ENCODE results near the gene NAXE. TPM values are rescaled to one million over a fixed set of nuclear protein-coding genes. Genes with fewer than 3 reads are reported as not detected.
A peak's percentile ranks its signal among the peaks of the same experiment; 100 is the strongest.

NAXE gene
- total RNA-seq, 1 donor from 2014 or later = 32.8 TPM

DNA sequence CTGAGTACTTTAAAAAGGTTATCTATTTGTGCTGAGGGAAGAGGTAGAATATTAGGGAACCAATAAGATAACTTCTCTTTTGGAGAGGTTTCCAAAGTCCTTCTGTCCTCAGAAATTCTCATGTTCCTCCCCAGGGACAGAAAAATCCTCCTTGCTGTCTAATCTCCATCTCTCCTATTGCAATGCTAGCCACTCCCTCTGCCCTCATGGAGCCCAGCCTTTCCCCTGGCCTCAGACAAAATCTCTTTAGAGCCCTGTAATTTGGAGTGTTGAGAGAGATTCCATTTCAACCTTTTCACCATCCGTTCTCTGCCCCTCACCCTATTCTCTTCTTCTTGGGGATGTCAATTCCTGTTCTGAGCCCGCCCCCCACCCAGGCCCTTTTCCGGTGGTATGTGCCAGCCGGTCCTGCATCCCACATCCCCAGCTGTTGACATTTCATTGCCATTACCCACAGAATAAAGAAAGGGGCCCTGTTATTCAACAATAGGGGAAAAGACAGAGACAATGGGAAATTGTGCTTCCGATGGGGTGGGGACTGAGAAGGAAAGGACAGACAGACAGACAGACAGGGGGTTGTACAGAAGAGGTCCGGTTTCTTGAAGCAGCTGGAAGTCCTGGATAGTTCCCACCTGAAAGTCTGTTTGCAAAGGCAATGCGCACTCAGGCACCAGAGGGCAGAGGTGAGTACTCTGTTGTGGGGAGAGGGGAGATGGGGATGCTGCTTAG, 27.4 kb downstream of the NAXE start, which contains the start of gene HAPLN2:
Gene HAPLN2, plus strand, starts transcription at position 563 of the 729 bp plus-strand sequence. CDS start 4,076 bp downstream, outside the sequence.
- H4K20me1 ChIP-seq (ENCODE audit: low read depth) = peaks cover 13% of the 10 kb centered on the region
- H3F3A ChIP-seq (ENCODE audit: low read depth) = peaks cover 6% of the 10 kb centered on the region
- no peaks in the 10 kb centered on the region for H3K36me3 ChIP-seq
- H3K4me2 ChIP-seq = no peak within 1 kb of the TSS
- no peak within 1 kb of the TSS for H3K27ac ChIP-seq
- Mint-ChIP-seq H3K4me1 (peaks cover 16% of the 10 kb centered on the region), H3K36me3 (no peaks in the 10 kb centered on the region), H3K27ac (no peak within 1 kb of the TSS), H3K4me3 (no peak within 1 kb of the TSS), H3K27me3 (ENCODE audit: insufficient read depth, low read depth) (peaks cover 44% of the 10 kb centered on the region), H3K9me3 (no peaks in the 10 kb centered on the region)
- H3K4me3 ChIP-seq = no peak within 1 kb of the TSS
- no peaks in the 10 kb centered on the region for H3K9me3 ChIP-seq (ENCODE audit: low read depth)
- H3K79me2 ChIP-seq (ENCODE audit: low read depth) = no peaks in the 10 kb centered on the region
- H3K9ac ChIP-seq = no peak within 1 kb of the TSS
- peaks cover 74% of the 10 kb centered on the region for H3K27me3 ChIP-seq
- no peak within 1 kb of the TSS for H2AFZ ChIP-seq (replicated peaks)
- DNase-seq (ENCODE audit: low spot score) = peak; percentile 72
- H3K4me1 ChIP-seq = no peaks in the 10 kb centered on the region
- TF ChIP-seq EZH2phosphoT487 (IDR thresholded peaks at IDR 0.05) = no peak
- no peak for TF ChIP-seq EZH2 (IDR thresholded peaks at IDR 0.05)
- TF ChIP-seq, protein P1, sequence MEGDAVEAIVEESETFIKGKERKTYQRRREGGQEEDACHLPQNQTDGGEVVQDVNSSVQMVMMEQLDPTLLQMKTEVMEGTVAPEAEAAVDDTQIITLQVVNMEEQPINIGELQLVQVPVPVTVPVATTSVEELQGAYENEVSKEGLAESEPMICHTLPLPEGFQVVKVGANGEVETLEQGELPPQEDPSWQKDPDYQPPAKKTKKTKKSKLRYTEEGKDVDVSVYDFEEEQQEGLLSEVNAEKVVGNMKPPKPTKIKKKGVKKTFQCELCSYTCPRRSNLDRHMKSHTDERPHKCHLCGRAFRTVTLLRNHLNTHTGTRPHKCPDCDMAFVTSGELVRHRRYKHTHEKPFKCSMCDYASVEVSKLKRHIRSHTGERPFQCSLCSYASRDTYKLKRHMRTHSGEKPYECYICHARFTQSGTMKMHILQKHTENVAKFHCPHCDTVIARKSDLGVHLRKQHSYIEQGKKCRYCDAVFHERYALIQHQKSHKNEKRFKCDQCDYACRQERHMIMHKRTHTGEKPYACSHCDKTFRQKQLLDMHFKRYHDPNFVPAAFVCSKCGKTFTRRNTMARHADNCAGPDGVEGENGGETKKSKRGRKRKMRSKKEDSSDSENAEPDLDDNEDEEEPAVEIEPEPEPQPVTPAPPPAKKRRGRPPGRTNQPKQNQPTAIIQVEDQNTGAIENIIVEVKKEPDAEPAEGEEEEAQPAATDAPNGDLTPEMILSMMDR (IDR thresholded peaks at IDR 0.05) = peak; percentile 63

DNA sequence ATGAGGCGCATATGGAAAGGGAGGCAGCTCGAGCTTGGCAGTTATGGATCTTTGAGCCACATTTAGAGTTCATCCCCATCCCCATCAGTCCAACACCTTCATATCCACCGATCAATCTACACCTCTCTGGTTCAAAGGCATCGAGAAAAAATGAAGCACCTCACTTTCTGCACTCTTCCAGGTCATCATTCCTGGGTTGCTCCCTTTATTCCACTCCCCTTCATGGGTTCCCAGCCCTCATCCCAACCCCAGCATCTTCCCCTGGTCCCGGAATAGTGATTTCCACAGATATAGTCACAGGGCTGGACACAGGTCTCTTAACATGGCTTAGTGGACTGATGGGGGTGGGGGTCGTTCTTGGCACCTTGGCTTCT, 28.0 kb downstream of the NAXE start:
- H3K4me3 ChIP-seq = no peak overlapping the region
- TF ChIP-seq EZH2phosphoT487 (IDR thresholded peaks at IDR 0.05) (no peak), EZH2 (IDR thresholded peaks at IDR 0.05) (no peak)
- TF ChIP-seq, protein P1 (IDR thresholded peaks at IDR 0.05) = no peak
- H3K79me2 ChIP-seq (ENCODE audit: low read depth) = no peaks in the 10 kb centered on the region
- peaks cover 15% of the 10 kb centered on the region for H4K20me1 ChIP-seq (ENCODE audit: low read depth)
- H3K4me2 ChIP-seq = no peak overlapping the region
- no peak overlapping the region for H3K27ac ChIP-seq
- peaks cover 16% of the 10 kb centered on the region for H3K4me1 Mint-ChIP-seq
- H3F3A ChIP-seq (ENCODE audit: low read depth) = peaks cover 8% of the 10 kb centered on the region
- H3K4me3 Mint-ChIP-seq = no peak overlapping the region
- H3K36me3 Mint-ChIP-seq = no peaks in the 10 kb centered on the region
- H3K36me3 ChIP-seq = no peaks in the 10 kb centered on the region
- peaks cover 76% of the 10 kb centered on the region for H3K27me3 ChIP-seq
- H3K9me3 ChIP-seq (ENCODE audit: low read depth) = no peaks in the 10 kb centered on the region
- DNase-seq (ENCODE audit: low spot score) = no peak
- no peak overlapping the region for H2AFZ ChIP-seq (replicated peaks)
- H3K27me3 Mint-ChIP-seq (ENCODE audit: insufficient read depth, low read depth) = peaks cover 46% of the 10 kb centered on the region
- H3K9ac ChIP-seq = no peak overlapping the region
- no peaks in the 10 kb centered on the region for H3K9me3 Mint-ChIP-seq
- no peak overlapping the region for H3K27ac Mint-ChIP-seq
- no peaks in the 10 kb centered on the region for H3K4me1 ChIP-seq

DNA sequence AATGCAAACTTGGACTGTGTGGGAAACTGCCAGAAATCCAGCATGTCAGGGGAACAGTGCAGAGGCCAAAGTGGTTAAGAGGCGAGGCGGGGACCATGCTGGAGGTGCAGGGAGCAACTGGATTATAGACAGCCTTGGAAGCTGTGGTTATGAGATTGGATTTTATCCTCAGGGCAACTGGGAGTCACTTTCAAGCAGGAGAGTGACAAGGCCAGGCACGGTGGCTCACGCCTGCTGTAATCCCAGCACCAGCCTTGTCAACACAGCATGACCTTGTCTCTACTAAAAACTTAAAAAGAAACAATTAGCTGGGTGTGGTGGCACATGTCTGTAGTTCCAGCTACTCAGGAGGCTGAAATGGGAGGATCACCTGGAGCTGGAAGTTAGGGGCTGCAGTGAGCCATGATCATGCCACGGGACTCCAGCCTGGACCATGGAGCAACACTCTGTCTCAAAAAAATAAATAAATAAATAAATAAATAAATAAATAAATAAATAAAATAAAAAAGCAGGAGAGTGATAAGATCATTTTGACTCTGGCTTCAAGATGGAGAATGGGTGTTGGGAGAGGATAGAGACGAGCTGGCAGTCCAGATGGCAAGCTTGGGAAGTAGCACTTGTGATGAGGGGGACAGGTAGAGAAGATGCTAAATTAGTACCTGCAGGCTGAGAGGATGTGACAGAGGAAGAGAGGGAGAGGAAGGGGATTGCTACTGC, 31.2 kb downstream of the NAXE start:
- peak overlapping the region; percentile 50 for H3K4me3 Mint-ChIP-seq
- H3F3A ChIP-seq (ENCODE audit: low read depth) = peaks cover 9% of the 10 kb centered on the region
- no peak overlapping the region for H3K4me3 ChIP-seq
- H3K79me2 ChIP-seq (ENCODE audit: low read depth) = no peaks in the 10 kb centered on the region
- peaks cover 19% of the 10 kb centered on the region for H3K4me1 Mint-ChIP-seq
- H3K27me3 ChIP-seq = peaks cover 90% of the 10 kb centered on the region
- H3K9ac ChIP-seq = no peak overlapping the region
- no peak overlapping the region for H3K4me2 ChIP-seq
- H3K27me3 Mint-ChIP-seq (ENCODE audit: insufficient read depth, low read depth) = peaks cover 48% of the 10 kb centered on the region
- H2AFZ ChIP-seq (replicated peaks) = no peak overlapping the region
- peaks cover 27% of the 10 kb centered on the region for H4K20me1 ChIP-seq (ENCODE audit: low read depth)
- TF ChIP-seq EZH2 (IDR thresholded peaks at IDR 0.05) (no peak), EZH2phosphoT487 (IDR thresholded peaks at IDR 0.05) (no peak)
- TF ChIP-seq, protein P1 (IDR thresholded peaks at IDR 0.05) = no peak
- peaks cover 8% of the 10 kb centered on the region for H3K4me1 ChIP-seq
- no peak for DNase-seq (ENCODE audit: low spot score)
- H3K9me3 ChIP-seq (ENCODE audit: low read depth) = no peaks in the 10 kb centered on the region
- H3K9me3 Mint-ChIP-seq = no peaks in the 10 kb centered on the region
- no peaks in the 10 kb centered on the region for H3K36me3 Mint-ChIP-seq
- no peak overlapping the region for H3K27ac Mint-ChIP-seq
- H3K36me3 ChIP-seq = no peaks in the 10 kb centered on the region
- H3K27ac ChIP-seq = no peak overlapping the region

All from neural progenitor cell (in vitro differentiated cells).